Limb (tissue), 2 donors: ENCODE data around the gene FAAP20.
A peak's percentile ranks its signal among the peaks of the same experiment; 100 is the strongest.

Experiments used
- DNase-seq, 2 donors: peaks; one replicate each; pipeline ENCODE4 v3.0.0-alpha.2; 2016; ENCODE audit errors: extremely low spot score in 2 of 2

The FAAP20 gene

DNA sequence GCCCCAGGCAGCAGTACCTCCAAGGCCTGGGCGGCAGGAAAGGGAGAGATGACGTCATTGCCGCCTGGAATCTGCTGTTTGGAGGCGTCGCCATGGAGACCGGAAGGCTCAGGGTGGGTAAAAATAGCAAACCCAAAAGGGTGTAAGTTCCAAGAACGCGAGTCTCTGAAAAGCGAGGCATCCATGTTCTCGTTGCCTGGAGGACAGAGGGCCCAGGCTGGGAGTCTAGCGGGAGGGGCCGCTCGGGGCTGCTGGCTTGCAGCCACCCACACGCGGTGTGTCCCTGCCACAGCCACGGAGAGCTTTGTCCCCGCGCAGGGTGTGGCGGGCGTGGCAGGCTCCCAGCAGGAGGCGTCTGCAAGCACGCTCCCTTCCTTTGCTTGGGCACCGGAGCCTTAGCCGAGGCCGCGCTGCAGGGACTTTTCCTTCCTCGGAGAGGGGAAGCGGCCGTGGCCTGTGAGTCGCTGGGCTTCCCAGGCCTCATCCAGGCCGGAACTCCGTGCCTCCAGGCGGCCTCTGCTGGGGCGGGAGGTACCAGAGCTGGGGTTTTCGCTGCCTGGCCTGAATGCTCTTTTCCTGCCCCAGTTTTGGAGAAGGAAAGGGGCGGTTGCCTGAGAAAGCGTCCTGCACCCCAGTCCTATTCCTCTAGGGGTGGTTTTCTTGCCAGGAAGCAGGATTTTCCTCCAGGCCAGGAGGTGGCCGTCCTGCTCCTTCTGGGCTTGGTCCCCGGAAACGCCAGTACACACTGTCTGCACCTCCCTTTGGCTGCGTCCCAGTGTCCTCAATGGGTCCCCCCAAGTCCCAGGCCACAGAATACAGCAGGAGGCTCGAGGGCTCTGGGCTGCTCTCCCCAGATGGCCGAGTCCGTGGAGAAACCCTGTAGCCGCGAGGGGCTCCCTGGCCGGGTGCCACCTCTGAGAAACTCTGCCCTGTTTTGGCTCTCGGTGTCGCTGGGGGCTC, 18.2 kb upstream of the FAAP20 start:
- DNase-seq, result peak; percentile 94 to 97

DNA sequence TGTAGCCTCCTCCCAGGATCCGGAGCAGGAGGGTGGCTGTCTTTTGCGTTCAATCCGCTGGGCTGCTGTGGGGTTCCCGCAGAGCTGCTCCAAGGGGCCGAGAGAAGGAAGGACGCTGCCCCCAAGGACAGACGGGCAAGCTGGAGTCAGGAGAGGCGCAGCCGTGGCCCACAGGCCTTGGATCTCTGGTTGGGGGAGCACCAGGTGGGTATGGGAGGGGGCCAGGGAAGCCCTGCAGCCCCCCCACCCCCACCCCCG, 17.6 kb upstream of the FAAP20 start:
- no peak for DNase-seq

DNA sequence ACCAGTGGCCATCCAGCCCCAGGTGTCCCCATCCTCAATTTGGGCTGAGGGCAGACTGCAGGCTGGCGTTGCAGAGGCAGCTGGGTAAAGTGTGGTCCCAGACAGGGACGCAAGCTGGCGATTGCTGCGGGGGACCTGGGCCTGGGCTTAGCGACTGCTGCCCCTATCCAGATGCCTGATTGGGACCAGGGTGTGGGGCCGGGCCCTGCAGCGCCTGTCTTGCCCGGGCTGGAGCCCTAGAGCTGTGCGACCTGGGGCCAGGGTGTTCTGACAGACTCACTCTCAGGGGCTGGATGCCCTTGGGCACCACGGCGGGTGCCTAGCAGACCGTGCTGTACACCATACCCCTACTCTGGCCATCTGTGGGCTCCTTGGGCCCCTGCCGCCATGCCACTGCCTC, 16.2 kb upstream of the FAAP20 start:
- DNase-seq, result peak in 1 of 2 donors; percentile 33

DNA sequence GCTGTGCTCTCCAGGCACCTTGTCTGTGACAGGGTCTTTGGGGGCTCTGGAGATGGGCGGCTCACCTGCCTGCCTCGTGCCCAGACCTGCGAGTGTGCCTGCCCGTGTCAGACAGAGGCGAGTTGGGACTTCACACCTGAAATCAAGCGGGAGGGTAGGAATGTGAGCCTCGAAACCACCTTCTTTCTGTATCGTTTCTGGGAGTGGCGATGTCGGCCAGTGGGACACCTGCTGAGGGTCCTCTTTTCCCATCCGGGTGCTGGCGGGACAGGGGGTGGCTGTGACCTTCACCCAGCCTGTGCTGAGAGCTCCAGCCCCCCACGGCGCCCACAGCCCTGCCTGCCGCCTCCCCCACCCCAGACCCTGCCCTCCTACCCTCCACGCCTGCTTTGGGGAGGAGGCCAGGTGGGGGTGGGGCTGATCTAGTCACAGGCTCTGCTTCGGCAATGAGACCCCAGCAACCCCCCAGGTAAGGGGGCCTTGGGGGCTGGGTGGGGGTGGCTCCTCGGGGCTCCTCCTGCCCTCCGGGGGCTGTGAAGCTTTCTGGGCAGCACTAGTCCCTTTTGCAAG, 15.6 kb upstream of the FAAP20 start:
- DNase-seq, result peak in 1 of 2 donors; percentile 43

DNA sequence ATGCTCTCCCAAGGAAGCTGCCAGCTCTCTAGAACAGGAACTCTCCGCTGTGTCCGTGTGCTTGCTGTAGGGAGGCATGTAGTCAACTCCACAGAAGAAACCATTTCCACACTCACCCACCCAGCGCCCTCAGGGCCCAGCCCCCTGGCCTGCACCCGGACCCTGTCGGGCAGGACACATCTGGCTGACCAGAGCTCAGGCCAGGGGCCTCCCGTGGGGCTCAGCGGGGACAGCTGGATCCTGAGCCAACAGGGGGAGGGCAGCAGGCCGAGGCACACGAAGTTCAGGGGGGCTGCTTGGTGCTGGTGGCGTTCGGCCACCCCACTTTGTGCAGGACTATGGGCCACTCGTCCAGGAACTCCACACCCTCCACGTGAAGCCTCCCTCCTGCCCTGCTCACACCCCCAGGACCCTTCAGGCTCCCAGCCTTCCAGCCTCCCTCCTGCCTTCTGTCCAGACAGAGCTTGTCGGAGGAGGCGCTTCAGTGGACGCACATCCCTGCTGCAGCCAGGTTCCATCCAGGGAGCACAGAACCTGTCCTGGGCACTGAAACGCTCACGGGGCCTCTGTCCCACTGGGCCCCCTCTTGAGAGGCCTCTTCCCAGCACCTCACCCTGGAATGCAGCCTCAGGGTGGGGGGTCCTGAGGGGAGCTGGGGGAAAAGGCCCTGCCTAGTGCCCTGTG, 15.0 kb upstream of the FAAP20 start:
- DNase-seq, result peak in 1 of 2 donors; percentile 42

DNA sequence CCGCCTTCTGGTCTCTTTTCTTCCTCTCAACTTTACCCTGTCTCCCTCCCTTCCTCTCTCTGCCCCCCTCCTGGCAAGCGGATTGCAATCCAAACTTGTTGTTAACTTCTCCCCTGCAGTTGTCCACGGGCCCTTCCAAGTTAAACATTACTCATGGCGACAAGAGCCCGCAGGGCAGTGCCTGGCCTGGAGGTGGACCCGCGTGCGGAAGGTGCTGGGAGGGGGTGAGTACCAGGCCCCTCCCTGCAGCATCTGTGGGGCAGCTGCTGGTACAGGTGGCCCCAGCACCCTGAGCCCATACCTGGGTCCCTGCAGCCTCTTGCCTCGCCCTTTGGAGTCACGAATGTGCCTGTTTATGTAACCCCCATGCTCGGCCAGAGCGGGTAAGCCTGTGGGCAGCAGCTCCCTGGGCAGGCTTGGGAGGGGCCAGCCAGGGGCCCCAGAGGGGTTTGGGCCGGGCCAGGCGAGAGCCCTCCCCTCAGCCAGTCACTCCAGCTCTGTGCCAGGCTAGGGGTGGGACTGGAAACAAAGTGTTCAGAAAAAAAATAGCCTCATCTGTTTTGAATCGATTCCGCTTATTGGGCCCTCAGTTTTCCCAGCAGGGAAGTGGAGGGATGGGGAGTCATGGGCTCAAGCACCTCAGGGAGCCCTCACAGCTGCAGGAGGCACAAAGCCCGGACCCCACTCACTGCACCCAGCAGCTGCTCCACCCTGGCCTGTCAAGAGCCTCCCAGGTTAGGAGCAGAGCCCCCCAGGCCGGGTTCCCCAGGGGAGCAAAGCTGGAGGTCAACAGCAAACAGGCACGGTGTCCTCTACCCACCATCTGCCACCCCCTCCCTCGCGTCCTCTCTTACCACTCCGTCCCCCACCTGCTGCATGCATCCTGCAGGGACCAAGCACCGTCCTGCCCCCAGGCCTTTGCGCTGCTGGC, 14.0 kb upstream of the FAAP20 start:
- DNase-seq, result peak in 1 of 2 donors; percentile 61

DNA sequence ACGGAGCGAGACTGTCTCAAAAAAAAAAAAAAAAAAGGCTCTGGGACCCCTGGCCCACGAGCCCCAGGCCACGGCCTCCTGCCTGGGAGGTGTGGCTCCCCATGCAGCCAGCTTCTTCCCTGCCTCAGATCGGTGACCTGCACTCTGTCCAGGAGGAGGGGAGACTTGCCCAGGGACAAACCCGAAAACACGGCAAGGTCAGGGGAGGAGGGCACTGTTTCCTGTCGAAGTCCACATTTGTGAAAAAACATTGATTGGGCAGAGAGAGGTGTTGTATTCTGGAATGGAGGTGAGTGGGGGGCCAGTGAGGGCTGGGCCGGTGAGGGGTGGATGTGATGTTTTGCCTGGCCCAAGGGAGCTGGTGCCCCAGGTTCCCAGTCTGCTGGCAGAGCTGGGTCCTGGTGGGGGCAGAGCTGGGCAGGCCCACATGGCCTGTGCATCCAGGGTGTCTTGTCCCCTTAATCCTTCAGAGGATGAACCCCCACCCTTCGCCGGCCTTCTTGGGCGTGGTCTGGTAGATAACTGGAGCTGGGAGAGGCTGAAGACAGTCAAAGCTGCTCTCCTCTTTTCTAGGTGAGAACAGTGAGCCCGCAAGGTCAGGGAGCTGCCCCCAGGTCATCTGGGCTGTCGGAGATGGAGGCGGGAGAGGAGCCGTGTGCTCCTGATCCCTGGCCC, 12.4 kb upstream of the FAAP20 start:
- peak in 1 of 2 donors; percentile 41 for DNase-seq

DNA sequence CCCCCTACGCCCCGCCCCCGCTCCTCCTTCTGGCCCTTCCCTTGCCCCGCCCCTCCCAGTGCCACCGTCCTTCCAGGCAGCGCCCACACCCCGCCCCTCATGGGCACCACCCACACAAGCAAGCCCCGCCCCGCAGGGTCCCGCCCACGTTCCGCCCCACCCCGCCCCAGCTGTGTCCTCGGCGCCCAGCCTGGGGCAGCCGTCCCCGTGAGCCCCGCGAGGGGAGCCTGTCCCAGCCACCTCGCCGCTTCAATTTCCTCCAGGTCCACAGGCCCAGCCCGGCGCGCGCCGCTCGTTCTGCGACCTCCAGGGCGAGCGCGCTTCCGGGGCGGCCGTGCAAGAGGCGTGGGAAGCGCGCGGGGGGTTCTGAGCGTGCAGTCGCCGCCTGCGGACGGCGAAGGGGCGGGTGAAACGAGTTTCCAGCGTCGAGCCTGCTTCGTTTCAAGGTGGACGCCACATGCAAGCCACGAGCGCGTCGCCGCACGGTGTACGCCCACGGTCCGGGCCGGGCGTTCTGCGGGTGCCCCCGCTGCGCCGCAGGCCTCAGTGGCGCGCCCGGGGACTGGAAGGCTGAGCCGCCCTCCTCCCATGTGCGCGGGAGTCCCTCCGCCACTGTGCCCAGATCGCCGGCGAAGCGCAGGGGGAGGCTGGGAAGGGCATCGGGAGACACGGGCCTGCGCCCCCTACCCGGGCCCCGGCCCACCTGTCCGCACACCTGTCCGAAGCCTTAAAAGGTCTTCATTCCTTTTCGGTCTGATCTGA, 10.8 kb upstream of the FAAP20 start:
- DNase-seq, result peak; percentile 91 to 97

DNA sequence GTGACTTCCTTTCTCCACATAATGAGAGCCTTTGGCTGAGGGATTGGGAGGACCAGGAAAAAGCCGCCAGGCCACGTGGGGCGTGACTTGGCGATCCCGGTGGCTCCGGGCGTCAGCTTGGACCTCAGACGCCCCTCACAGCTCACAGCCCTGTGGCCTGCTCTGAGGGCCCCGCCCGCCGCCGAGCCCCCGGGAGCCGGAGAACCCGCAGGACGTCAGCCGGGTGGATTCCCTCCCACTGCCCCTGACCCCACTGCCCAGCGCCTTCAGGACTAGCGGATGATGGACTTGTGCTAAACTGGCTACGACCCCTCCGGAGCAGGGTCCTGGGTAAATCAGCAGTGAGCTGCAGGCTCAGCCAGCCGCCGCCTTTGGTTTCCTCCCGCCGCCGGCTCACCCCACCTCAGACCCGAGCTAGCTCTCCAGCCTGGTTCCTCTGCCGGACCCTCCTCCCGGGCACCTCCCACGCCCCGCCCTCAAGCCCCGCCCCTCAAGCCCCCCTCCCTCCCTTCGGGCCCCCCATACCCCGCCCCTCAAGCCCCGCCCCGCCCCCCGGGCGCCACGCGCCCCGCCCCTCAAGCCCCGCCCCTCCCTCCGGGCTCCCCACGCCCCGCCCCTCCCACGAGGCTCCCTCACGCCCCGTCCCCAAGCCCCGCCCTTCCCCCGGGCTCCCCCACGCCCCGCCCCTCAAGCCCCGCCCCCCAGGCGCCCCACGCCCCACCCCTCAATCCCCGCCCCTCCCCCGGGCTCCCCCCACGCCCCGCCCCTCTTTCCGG, 10.0 kb upstream of the FAAP20 start:
- peak; percentile 78 to 94 for DNase-seq

DNA sequence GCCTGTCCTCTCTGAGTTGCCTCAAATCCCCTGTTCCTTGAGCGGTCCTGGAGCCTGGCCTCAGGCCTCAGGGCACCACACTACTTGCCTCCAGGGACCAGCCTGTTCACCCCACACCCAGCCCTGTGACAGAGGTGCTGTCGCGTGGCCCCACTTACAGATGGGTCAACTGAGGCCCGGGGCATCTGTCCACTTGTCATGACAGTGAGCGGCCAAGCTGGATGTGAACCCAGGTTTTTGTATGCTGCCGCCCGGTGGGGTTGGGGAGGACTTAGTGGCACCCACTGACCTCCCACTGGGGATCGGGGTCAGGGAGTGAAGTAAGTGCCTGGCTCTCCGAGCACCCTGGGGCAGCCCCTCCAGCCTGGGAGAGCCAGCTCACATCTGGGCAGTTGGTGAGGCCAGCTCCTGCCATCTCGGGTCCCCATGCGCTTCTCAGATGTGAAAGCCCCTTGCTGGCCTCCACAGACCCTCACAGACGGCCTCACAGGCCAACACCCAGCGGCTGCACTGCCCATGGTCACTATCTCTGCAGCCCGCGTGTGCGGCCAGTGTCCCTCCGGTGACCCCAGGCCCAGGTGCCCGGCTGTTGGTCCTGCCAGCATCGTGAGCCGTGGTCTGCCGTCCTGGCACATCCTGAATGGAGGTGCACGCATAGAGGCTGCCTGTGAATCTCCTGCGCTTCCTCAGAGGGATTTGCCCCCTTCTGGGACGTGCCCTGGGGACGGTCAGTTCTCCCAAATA, 9.3 kb upstream of the FAAP20 start:
- DNase-seq, result no peak

DNA sequence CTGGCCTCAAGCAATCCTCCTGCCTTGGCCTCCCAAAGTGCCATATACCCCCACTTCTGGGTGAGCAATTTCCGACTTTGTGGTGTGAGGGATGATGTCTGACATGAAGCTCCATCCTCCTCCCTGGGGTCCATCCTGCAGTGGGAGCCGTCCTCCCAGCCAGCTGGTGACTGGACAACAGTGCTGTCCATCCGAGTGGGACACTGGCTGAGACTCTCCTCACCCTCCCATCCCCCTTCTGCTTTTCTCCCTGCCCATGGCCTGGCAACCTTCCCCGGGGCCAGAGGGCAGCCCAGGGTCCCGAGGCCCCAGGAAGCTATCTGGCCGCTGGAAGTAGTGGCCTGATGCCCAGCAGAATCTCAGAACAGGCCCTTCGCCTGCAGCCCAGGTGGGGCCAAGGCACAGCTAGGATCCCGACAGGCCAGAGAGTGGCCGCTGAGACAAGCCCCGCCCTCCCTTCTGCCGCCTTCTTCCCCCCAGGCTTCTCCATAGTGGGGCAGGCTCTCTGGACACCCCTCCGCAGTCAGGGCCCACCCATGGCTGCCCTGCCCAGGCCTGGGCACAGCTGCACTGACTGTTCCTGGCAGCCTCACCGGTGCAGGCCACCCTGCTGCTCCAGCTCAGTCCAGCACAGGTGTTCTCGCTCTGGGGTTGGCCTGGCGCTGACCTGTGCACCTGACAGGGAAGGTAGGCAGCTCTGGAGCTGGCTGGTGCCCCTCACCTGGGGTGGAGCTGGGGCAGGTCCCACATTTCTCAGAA, 8.4 kb upstream of the FAAP20 start:
- no peak for DNase-seq

DNA sequence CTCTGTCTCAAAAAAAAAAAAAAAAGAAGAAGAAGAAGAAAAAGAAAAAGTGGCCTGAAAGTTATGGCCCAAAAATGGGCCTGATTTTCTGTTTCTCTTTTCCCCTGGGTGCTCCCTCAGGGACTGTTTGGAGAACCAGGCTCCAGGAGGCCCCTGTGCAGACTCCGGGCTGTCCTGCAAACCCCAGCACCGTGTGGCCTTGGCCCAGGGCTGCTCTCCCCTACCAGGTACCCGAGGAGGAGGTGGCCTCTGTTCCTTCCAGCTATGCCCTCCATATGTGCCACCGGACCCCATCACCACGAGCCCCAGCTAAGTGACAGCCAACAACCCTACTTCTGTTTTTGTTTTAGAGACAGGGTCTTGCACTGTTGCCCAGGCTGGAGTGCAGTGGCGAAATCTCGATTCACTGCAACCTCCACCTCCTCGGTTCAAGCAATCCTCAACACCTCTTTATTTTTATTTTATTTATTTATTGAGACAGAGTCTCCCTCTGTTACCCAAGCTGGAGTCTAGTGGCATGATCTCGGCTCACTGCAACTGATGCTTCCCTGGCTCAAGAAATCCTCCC, 7.5 kb upstream of the FAAP20 start:
- no peak for DNase-seq

DNA sequence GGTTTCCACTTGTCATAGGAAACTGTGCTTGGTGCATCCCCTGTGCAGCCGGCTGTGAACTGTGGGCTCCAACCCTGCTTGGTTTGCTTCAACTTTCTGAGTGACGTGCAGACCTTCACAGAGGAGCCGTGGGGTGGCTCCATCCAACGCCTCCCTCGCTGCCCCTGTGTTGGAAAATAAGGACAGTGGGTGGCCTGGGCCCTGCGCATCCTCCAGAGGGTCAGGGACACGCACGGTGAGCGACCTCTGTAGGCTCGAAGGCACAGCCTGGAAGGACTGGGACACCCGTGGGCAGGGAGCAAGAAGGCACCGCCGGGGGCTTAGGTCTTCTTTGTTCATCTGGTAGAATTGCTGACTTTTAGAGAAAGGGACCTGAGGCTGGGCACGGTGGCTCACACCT, 6.5 kb upstream of the FAAP20 start:
- no peak for DNase-seq

DNA sequence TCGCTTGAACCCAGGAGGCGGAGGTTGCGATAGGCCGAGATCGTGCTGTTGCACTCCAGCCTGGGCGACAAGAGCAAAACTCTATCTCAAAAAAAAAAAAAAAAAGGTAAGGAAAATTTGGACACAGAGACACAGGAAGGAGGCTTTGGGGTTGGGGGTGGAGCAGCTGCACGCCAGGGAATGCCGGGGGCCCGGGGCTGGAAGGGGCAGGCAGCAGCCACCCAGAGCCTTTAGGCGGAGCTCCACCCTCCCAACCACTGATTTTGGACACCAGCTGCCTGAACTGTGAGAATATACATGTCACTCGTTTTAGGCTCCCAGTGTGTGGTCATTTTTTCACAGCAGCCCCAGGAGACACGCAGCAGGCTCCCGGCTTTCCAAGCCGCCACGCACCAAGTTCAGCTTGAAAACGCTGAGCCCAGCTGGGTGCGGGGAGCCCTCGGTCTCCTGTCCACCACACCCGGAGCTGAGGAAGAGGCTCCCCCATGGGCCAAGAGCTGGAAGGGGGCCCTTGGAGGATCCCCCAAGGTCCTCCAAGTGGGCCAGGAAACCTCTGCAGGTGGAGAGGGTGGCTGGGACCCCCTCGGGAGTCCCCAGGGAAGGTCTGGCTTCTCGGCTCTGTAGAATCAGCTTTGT, 5.9 kb upstream of the FAAP20 start:
- no peak for DNase-seq

DNA sequence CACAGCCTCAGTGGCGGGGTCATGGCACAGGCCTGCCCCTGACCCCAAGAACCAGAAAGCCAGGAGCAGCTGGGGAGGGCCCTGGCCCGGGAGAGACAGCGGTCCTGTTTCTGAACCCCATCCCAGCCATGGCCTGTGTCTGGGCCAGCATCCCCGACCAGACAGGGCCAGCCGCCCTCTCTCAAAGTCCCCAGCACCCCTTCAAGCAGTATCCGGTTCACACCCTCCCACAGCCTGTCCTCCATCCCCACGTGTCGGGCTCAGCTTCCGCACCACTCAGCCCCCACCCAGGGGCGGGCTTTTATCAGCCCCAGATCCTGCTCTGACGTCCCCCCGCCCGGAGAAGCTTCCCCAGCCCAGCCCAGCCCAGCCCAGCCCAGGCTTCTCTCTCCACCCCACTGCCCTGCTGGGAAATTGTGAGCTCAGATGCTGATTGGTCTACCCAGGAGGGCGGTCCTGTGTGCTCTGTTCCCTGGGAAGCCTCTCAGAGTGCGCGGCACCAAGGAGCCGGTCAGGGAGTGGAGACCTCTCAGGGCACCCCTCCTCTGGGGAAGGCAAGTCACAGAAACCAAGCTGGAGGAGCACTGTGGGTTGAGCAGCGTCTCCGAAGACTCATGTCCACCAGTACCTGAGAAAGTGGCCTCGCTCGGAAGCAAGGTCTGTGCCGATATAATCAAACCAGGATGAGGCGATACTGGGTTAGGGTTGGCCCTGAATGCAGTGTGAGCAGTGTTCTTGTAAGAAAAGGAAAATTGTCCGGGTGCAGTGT, 4.7 kb upstream of the FAAP20 start:
- peak; percentile 83 to 88 for DNase-seq

DNA sequence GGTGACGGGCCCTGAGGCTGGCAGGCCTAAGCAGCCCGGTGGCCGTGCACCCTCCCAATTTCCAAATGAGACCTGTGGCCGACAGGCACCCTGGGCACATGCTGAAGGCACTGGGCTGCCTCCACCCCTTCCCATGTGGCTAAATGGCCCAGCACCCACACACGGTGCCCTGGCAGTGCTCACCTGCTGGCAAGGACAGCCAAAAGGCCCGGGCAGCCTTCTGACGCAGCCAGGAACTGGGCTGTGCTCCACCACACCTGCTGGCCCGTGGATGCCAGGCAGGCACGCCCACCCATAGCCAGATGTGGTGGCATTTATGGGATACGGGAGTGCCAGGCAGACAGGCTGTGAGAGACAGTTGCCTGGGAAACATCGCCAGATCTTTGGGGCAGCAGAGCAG, 4.0 kb upstream of the FAAP20 start:
- DNase-seq, result no peak
